Hepatic stellate cell (primary cell): Measurements from ENCODE around the gene HOXC5.

Source experiments
- DNase-seq: peaks from one replicate; pipeline ENCODE4 v3.0.0; 2011; ENCODE audit warnings: low spot score

HOXC5 gene

GRCh38 chr12:54032627-54033100 is at the start of gene HOXC5:
Gene HOXC5 (plus strand): TSS chr12:54033050. CDS start chr12:54033123, 73 bp downstream.
- peak; percentile 77 for DNase-seq

GRCh38 chr12:53983568-53983949 is 49.3 kb upstream of the HOXC5 start:
- DNase-seq, result no peak

GRCh38 chr12:53983950-53984572 is 48.8 kb upstream of the HOXC5 start:
- no peak for DNase-seq

- peak; percentile 68 for DNase-seq
These were observed 47.8 kb upstream of the HOXC5 start, which contains the start of gene HOXC10 for GRCh38 chr12:53984901-53985691. Gene HOXC10 (plus strand): TSS chr12:53985146. CDS start chr12:53985260, 114 bp downstream.

- DNase-seq, result no peak
These were observed 47.2 kb upstream of the HOXC5 start for GRCh38 chr12:53985692-53985993.

- no peak for DNase-seq
These were observed 46.7 kb upstream of the HOXC5 start for GRCh38 chr12:53985994-53986685.

GRCh38 chr12:53986686-53987483 is 46.0 kb upstream of the HOXC5 start:
- no peak for DNase-seq

- no peak for DNase-seq
These were observed 45.0 kb upstream of the HOXC5 start for GRCh38 chr12:53987787-53988230.

GRCh38 chr12:53988541-53989226 is 44.2 kb upstream of the HOXC5 start:
- DNase-seq, result no peak

GRCh38 chr12:53989227-53990113 is 43.4 kb upstream of the HOXC5 start:
- no peak for DNase-seq

- no peak for DNase-seq
These were observed 42.4 kb upstream of the HOXC5 start for GRCh38 chr12:53990311-53991076.

GRCh38 chr12:53991077-53991460 is 41.8 kb upstream of the HOXC5 start:
- DNase-seq, result no peak

GRCh38 chr12:53992377-53992889 is 40.4 kb upstream of the HOXC5 start:
- DNase-seq, result no peak

GRCh38 chr12:53993162-53994008 is 39.5 kb upstream of the HOXC5 start:
- DNase-seq, result no peak

- no peak for DNase-seq
These were observed 38.9 kb upstream of the HOXC5 start for GRCh38 chr12:53994009-53994263.

- no peak for DNase-seq
These were observed 38.4 kb upstream of the HOXC5 start for GRCh38 chr12:53994264-53995001.

GRCh38 chr12:53995002-53995377 is 37.9 kb upstream of the HOXC5 start:
- DNase-seq, result no peak
